Large intestine (tissue), 12 donors: Measurements from ENCODE around the gene CALY. TPM values are rescaled to one million over a fixed set of nuclear protein-coding genes. Genes with fewer than 3 reads are reported as not detected.

ENCODE experiments used
- DNase-seq, 2 donors: peaks; one replicate each; pipeline versions ENCODE4 v3.0.0 to v3.0.0-alpha.2; 2013
- H3K27ac ChIP-seq: one replicate; pipeline ENCODE4 v1.5.1; 2013; ENCODE audit warnings: low read length
- H3K27me3 ChIP-seq: 2 replicates; pipeline ENCODE4 v1.6.1; 2013; ENCODE audit warnings: low read length; ENCODE audit not compliant: control insufficient read depth, insufficient read depth
- H3K36me3 ChIP-seq: 2 replicates; pipeline ENCODE4 v1.6.1; 2013; ENCODE audit warnings: low read length; ENCODE audit not compliant: control insufficient read depth, insufficient read depth
- H3K4me1 ChIP-seq: one replicate; pipeline ENCODE4 v1.6.1; 2013; ENCODE audit warnings: low read length; ENCODE audit not compliant: control insufficient read depth, insufficient read depth
- H3K4me3 ChIP-seq: one replicate; pipeline ENCODE4 v1.5.1; 2013; ENCODE audit warnings: low read length
- H3K9me3 ChIP-seq: one replicate; pipeline ENCODE4 v1.6.1; 2013; ENCODE audit warnings: mild to moderate bottlenecking, low read depth, low read length, moderate library complexity; ENCODE audit not compliant: control insufficient read depth
- WGBS: methylation state at CpG from one replicate; pipeline ENCODE4 v1.1.5; 2013; ENCODE audit warnings: low lambda C conversion rate; ENCODE audit not compliant: insufficient coverage; 5-methylcytosine and 5-hydroxymethylcytosine counted together
- long read RNA-seq, 11 donors: transcript quantifications; one replicate each; lab custom pipeline, GENCODE V29; 2026
- polyA plus RNA-seq: library from polyadenylated mRNA; unstranded; fragments of 120-200 nt; gene quantifications from one replicate; pipeline ENCODE4 v1.2.1, GENCODE V29; 2013

CALY gene, protein sequence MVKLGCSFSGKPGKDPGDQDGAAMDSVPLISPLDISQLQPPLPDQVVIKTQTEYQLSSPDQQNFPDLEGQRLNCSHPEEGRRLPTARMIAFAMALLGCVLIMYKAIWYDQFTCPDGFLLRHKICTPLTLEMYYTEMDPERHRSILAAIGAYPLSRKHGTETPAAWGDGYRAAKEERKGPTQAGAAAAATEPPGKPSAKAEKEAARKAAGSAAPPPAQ
- polyA plus RNA-seq = 6.8 TPM
- long read RNA-seq, donor 1, partial matches to known transcripts = 808 of 919 reads
- long read RNA-seq, donor 1, other reads (novel, unspliced or antisense) = 108 of 919 reads
- long read RNA-seq, donor 2, partial matches to known transcripts = 0 of 2 reads
- long read RNA-seq, donor 2, other reads (novel, unspliced or antisense) = 0 of 2 reads
- long read RNA-seq, donor 3 = 0 reads
- long read RNA-seq, donor 4 = 0 reads
- long read RNA-seq, donor 5, partial matches to known transcripts = 0 of 3 reads
- long read RNA-seq, donor 5, other reads (novel, unspliced or antisense) = 0 of 3 reads
- long read RNA-seq, donor 6, partial matches to known transcripts = 0 of 5 reads
- long read RNA-seq, donor 6, other reads (novel, unspliced or antisense) = 0 of 5 reads
- long read RNA-seq, donor 7, partial matches to known transcripts = 0 of 6 reads
- long read RNA-seq, donor 7, other reads (novel, unspliced or antisense) = 0 of 6 reads
- long read RNA-seq, donor 8, partial matches to known transcripts = 1,393 of 1,530 reads
- long read RNA-seq, donor 8, other reads (novel, unspliced or antisense) = 133 of 1,530 reads
- long read RNA-seq, donor 9, transcript CALY-201 (6 exons, 2,271 nt) = major isoform, 6 of 8 reads
- long read RNA-seq, donor 9, partial matches to known transcripts = 0 of 8 reads
- long read RNA-seq, donor 9, other reads (novel, unspliced or antisense) = 0 of 8 reads
- long read RNA-seq, donor 10, transcript CALY-201 (6 exons, 2,271 nt) = major isoform, 8 of 633 reads
- long read RNA-seq, donor 10, partial matches to known transcripts = 495 of 633 reads
- long read RNA-seq, donor 10, other reads (novel, unspliced or antisense) = 130 of 633 reads
- long read RNA-seq, donor 11, partial matches to known transcripts = 0 of 4 reads
- long read RNA-seq, donor 11, other reads (novel, unspliced or antisense) = 0 of 4 reads

GRCh38 chr10:133336577-133337369 is at the start of gene CALY:
Gene CALY, minus strand, starts transcription at chr10:133336896. Its CDS starts 7,907 bp downstream, at chr10:133328989.
- peaks cover 57% of the 10 kb centered on the region for H3K27me3 ChIP-seq

GRCh38 chr10:133385214-133385613 is 48.5 kb upstream of the CALY start:
- H3K36me3 ChIP-seq = peaks cover 19% of the 10 kb centered on the region
- H3K27ac ChIP-seq = no peak overlapping the region
- no peaks in the 10 kb centered on the region for H3K9me3 ChIP-seq
- no peak overlapping the region for H3K4me3 ChIP-seq
- no peak for DNase-seq
- H3K27me3 ChIP-seq = no peaks in the 10 kb centered on the region
- H3K4me1 ChIP-seq = no peaks in the 10 kb centered on the region
- no CpG with 5 or more reads among the region's 2 CpGs for WGBS

More at GRCh38 chr10:133336577-133337369, at the start of gene CALY:
- no CpG with 5 or more reads among the region's 63 CpGs for WGBS
- Histone ChIP-seq H3K9me3 (peaks cover 35% of the 10 kb centered on the region), H3K36me3 (no peaks in the 10 kb centered on the region), H3K27ac (no peak within 1 kb of the TSS), H3K4me3 (no peak within 1 kb of the TSS), H3K4me1 (peaks cover 5% of the 10 kb centered on the region)
- DNase-seq = peak in 1 of 2 donors; percentile 36

DNA sequence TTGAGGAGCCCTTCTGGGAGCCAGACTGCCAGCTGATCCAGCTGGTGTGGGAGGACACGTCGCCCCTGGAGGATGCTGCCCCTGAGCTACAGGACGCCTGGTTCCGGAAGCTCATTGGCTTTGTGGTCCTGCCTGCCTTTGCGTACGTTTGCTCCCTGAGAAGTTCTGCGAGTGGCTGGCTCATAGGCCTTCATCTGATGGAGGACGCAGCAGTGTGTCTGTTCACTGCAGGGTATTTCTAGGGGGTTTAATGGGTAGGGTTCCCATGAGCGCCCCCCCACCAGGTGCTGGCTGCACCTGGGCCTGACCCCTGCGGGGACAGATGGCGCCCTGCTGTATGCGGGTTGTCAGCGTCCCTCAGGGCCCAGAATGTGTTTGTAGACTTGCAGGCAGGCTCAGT is 47.4 kb upstream of the CALY start:
- DNase-seq = no peak
- H3K9me3 ChIP-seq = no peaks in the 10 kb centered on the region
- no peaks in the 10 kb centered on the region for H3K27me3 ChIP-seq
- no peaks in the 10 kb centered on the region for H3K4me1 ChIP-seq
- H3K27ac ChIP-seq = no peak overlapping the region
- peaks cover 15% of the 10 kb centered on the region for H3K36me3 ChIP-seq
- no CpG with 5 or more reads among the region's 13 CpGs for WGBS
- H3K4me3 ChIP-seq = no peak overlapping the region

DNA sequence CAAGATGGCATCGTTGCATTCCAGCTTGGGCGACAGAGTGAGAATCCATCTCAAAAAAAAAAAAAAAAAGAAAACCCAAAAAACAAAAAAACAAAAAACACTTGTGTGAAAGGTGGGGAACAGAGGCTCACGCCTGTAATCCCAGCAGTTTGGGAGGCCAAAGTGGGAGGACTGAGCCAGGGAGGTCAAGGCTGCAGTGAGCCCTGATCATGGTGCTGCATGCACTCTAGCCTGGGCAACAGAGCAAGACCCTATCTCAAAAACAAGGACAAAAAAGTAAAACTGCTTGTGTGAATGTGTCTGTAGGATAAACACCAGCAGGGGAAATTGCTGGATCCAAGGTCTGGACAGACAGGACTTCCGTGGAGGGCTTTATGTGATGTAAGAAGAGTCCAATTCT is 46.9 kb upstream of the CALY start:
- DNase-seq = no peak
- Histone ChIP-seq H3K4me1 (no peaks in the 10 kb centered on the region), H3K27me3 (no peaks in the 10 kb centered on the region), H3K36me3 (peaks cover 12% of the 10 kb centered on the region), H3K9me3 (peaks cover 1% of the 10 kb centered on the region), H3K27ac (no peak overlapping the region), H3K4me3 (no peak overlapping the region)
- no CpG with 5 or more reads among the region's 4 CpGs for WGBS

GRCh38 chr10:133381036-133381435 is 44.3 kb upstream of the CALY start:
- no peak overlapping the region for H3K4me3 ChIP-seq
- peaks cover 12% of the 10 kb centered on the region for H3K36me3 ChIP-seq
- H3K4me1 ChIP-seq = peaks cover 9% of the 10 kb centered on the region
- H3K27me3 ChIP-seq = no peaks in the 10 kb centered on the region
- no peak overlapping the region for H3K27ac ChIP-seq
- H3K9me3 ChIP-seq = peaks cover 6% of the 10 kb centered on the region
- WGBS = no CpG with 5 or more reads among the region's 8 CpGs
- no peak for DNase-seq

- peak overlapping the region; percentile 48 for H3K4me3 ChIP-seq
- peaks cover 12% of the 10 kb centered on the region for H3K36me3 ChIP-seq
- no peak overlapping the region for H3K27ac ChIP-seq
- H3K9me3 ChIP-seq = peaks cover 6% of the 10 kb centered on the region
- H3K4me1 ChIP-seq = peaks cover 9% of the 10 kb centered on the region
- WGBS = no CpG with 5 or more reads among the region's 36 CpGs
- DNase-seq = no peak
- no peaks in the 10 kb centered on the region for H3K27me3 ChIP-seq
Measured at GRCh38 chr10:133379801-133380666, 43.3 kb upstream of the CALY start.

GRCh38 chr10:133379152-133379800 is 42.6 kb upstream of the CALY start, which contains the start of gene PAOX:
Gene PAOX, plus strand, starts transcription at chr10:133379262. Its CDS starts 55 bp downstream, at chr10:133379317.
- H3K27ac ChIP-seq = peak within 1 kb of the TSS; percentile 95
- H3K4me3 ChIP-seq = peak within 1 kb of the TSS; percentile 75
- peaks cover 6% of the 10 kb centered on the region for H3K9me3 ChIP-seq
- peaks cover 9% of the 10 kb centered on the region for H3K4me1 ChIP-seq
- no CpG with 5 or more reads among the region's 78 CpGs for WGBS
- no peaks in the 10 kb centered on the region for H3K27me3 ChIP-seq
- peaks cover 10% of the 10 kb centered on the region for H3K36me3 ChIP-seq
- peak in 1 of 2 donors; percentile 73 for DNase-seq

- peak; percentile 85 to 95 for DNase-seq
- Histone ChIP-seq H3K9me3 (peaks cover 6% of the 10 kb centered on the region), H3K4me3 (peak overlapping the region; percentile 75), H3K36me3 (peaks cover 6% of the 10 kb centered on the region), H3K27ac (peak overlapping the region; percentile 95), H3K4me1 (peaks cover 9% of the 10 kb centered on the region), H3K27me3 (no peaks in the 10 kb centered on the region)
- no CpG with 5 or more reads among the region's 90 CpGs for WGBS
Measured at GRCh38 chr10:133378251-133379096, 41.8 kb upstream of the CALY start.
